Adrenal gland (tissue), 19 donors: ENCODE results near the gene ISX. TPM values are rescaled to one million over a fixed set of nuclear protein-coding genes. Genes with fewer than 3 reads are reported as not detected.

Source experiments
- DNase-seq, 7 donors: peaks; one replicate each; pipeline ENCODE4 v3.0.0-alpha.2; 2019 to 2020
- H3K27ac ChIP-seq, 5 donors: fragments of 200-600 bp; sonication (generic) in 4 of 5; 1 replicate in 3 of 5; 2 replicates in 2 of 5; pipeline versions ENCODE4 v1.5.1 to v1.8.0; 2016 to 2020; ENCODE audit warnings: mild to moderate bottlenecking in 1 of 5
- H3K27me3 ChIP-seq: fragments of 200-600 bp; 2 replicates; pipeline ENCODE4 v1.8.0; 2021
- H3K36me3 ChIP-seq, 2 donors: fragments of 200-600 bp; replicated peaks in 1 of 2; 1 replicate in 1 of 2; 2 replicates in 1 of 2; pipeline versions ENCODE4 v1.5.1 to v1.8.0; 2018 to 2022
- H3K4me1 ChIP-seq, 2 donors: fragments of 200-600 bp; replicated peaks in 1 of 2; 1 replicate in 1 of 2; 2 replicates in 1 of 2; pipeline versions ENCODE4 v1.5.1 to v1.8.0; 2018 to 2021
- H3K4me3 ChIP-seq, 4 donors: fragments of 200-600 bp; sonication (generic) in 3 of 4; one replicate each; pipeline ENCODE4 v1.5.1; 2016 to 2018
- H3K9me3 ChIP-seq, 3 donors: fragments of 200-600 bp; sonication (generic) in 1 of 3; replicated peaks in 1 of 3; 1 replicate in 2 of 3; 2 replicates in 1 of 3; pipeline versions ENCODE4 v1.5.1 to v1.8.0; 2016 to 2021
- CTCF ChIP-seq, 6 experiments: fragments of 450-650 bp in 4 of 6; fragments of 200-600 bp in 2 of 6; sonication (generic) in 1 of 6; IDR thresholded peaks; 1 replicate in 5 of 6; 2 replicates in 1 of 6; pipeline versions ENCODE4 v1.5.1 to v1.8.0; 2016 to 2021; ENCODE audit warnings: antibody characterized with exemption in 6 of 6, mild to moderate bottlenecking in 2 of 6, moderate library complexity in 1 of 6
- POLR2A ChIP-seq, 2 donors: fragments of 450-650 bp; IDR thresholded peaks; one replicate each; pipeline ENCODE4 v1.6.1; 2017; ENCODE audit warnings: antibody characterized with exemption in 2 of 2, mild to moderate bottlenecking in 2 of 2, moderate library complexity in 1 of 2
- WGBS, 4 donors: extraction: QIAGEN DNeasy Blood & Tissue Kit in 2 of 4; methylation state at CpG; one replicate each; pipeline versions ENCODE4 v1.1.5 to v1.1.7; 2013 to 2017; 5-methylcytosine and 5-hydroxymethylcytosine counted together
- intact Hi-C, 2 donors: fragments of 100-400 bp; cut with DNase I; formaldehyde crosslinking; loops; one replicate each; pipeline versions ENCODE4 v1.14.1 to v1.15.0; 2022 to 2023
- long read RNA-seq, 10 donors: library from polyadenylated mRNA in 3 of 10; unstranded in 2 of 10; stranded (forward) in 1 of 10; transcript quantifications; one replicate each; pipeline ENCODE4 v2.0.0 and lab custom pipeline, GENCODE V29; 2021 to 2026
- polyA plus RNA-seq, 3 donors: library from polyadenylated mRNA; stranded (reverse); fragments of 200-250 nt in 2 of 3; fragments of 350-450 nt in 1 of 3; fragmentation: Illumina TruSeq in 1 of 3; extraction: RNeasy Lipid Tissue Mini Kit (QIAGEN cat#74804) in 1 of 3; gene quantifications; one replicate each; pipeline ENCODE4 v1.2.3, GENCODE V29; 2013 to 2014
- total RNA-seq, 9 donors: library from RNA; depleted of rRNA in 4 of 9; stranded (reverse); fragments of >200 nt in 4 of 9; fragments of 120-200 nt in 1 of 9; fragmentation: NEBNext Ultra II Directional in 1 of 9; extraction: Animal tissue kit (Norgen Biotek cat#: 25700) in 1 of 9; gene quantifications; one replicate each; pipeline versions ENCODE4 v1.1.0 to v1.2.4, GENCODE V29; 2013 to 2023
- donor health status: healthy with polysubstance abuse.
- donor health status: Bipolar disorder and iron deficiency.
- donor health status: DM: yes; HTN: yes; CAD: no.
- donor health status: DM: no; HTN: no; CAD: no.
- donor health status: DM: no; HTN: no; CAD: no.
- donor health status: DM: yes; HTN: yes; CAD: no.

Gene ISX
- under 1 TPM in 1 of 9 donors, not detected in 8; 0.08 TPM for total RNA-seq
- polyA plus RNA-seq: not detected
- long read RNA-seq, donor 1: 0 reads
- long read RNA-seq, donor 2: 0 reads
- long read RNA-seq, donor 3: 0 reads
- long read RNA-seq, donor 4: 0 reads
- long read RNA-seq, donor 5: 0 reads
- long read RNA-seq, donor 6: 0 reads
- long read RNA-seq, donor 7: 0 reads
- long read RNA-seq, donor 8: 0 reads
- long read RNA-seq, donor 9: 0 reads
- long read RNA-seq, donor 10: 0 reads

- no peaks in the 10 kb centered on the region for H3K4me1 ChIP-seq
- WGBS, 4 donors: 30 to 73% (median 48%) methylated on average over 1 of the region's 1 CpG
- TF ChIP-seq CTCF (IDR thresholded peaks at IDR 0.05) (no peak), POLR2A (IDR thresholded peaks at IDR 0.05) (no peak)
- no peak for DNase-seq
- no peak within 1 kb of the TSS for H3K27ac ChIP-seq
- no peaks in the 10 kb centered on the region for H3K9me3 ChIP-seq
- intact Hi-C loops: no loop called here
- no peaks in the 10 kb centered on the region for H3K36me3 ChIP-seq
- no peaks in the 10 kb centered on the region for H3K27me3 ChIP-seq
- no peak within 1 kb of the TSS for H3K4me3 ChIP-seq
Measured at GRCh38 chr22:35065796-35066218, at the start of gene ISX. Gene ISX (plus strand): TSS chr22:35066158. CDS start chr22:35067088, 930 bp downstream.

DNA sequence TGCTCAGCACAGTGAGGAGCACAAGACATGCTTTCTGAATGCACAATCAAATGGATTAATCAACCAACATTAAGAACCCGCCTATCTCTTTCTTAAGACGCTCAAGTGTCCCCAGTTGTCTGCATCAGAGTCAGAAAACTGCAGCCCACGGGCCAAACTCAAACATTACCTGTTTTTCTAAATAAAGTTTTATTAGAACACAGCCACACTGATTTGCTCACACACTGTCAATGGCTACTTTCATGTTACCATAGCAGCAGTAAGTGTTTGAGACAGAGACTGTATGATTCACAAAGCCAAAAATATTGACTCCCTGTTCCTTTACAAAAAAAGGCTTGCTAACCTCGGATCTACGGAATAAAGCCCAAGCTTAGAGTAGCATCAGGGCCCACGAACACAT is 49.0 kb upstream of the ISX start:
- Histone ChIP-seq H3K4me1 (no peaks in the 10 kb centered on the region), H3K4me3 (no peak overlapping the region), H3K36me3 (no peaks in the 10 kb centered on the region), H3K27ac (no peak overlapping the region), H3K27me3 (no peaks in the 10 kb centered on the region), H3K9me3 (no peaks in the 10 kb centered on the region)
- DNase-seq: no peak
- intact Hi-C loops: no loop called here
- WGBS, 4 donors: 65 to 72% (median 69%) methylated on average over 6 of the region's 6 CpGs
- no peak for TF ChIP-seq CTCF (IDR thresholded peaks at IDR 0.05)
- TF ChIP-seq POLR2A (IDR thresholded peaks at IDR 0.05): no peak

DNA sequence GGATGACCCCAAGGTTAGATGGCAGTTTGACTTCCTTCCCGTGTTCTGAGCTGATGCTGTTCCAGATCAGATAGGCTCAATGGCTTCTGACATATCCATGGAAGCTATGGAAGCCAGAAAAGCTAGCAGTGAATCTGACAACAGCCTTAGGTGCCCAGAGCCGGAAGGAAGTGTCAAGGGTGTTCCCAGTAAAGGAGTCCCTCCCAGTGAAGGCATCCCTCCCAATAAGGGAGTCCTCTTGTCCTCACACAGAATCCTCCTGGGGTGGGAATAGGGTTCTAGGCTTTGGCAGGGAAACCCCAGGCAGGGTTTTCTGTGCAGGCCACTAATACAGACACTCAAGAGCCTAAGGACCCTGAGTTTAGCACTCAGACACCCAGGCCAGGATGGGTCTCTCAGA is 47.0 kb upstream of the ISX start:
- H3K36me3 ChIP-seq: no peaks in the 10 kb centered on the region
- no peaks in the 10 kb centered on the region for H3K4me1 ChIP-seq
- no peak for TF ChIP-seq POLR2A (IDR thresholded peaks at IDR 0.05)
- no peaks in the 10 kb centered on the region for H3K9me3 ChIP-seq
- no peak overlapping the region for H3K27ac ChIP-seq
- H3K4me3 ChIP-seq: no peak overlapping the region
- WGBS, 4 donors: 40 to 72% (median 59%) methylated on average over 2 of the region's 2 CpGs
- no peak for DNase-seq
- peaks cover 6% of the 10 kb centered on the region for H3K27me3 ChIP-seq
- intact Hi-C loops: no loop called here

DNA sequence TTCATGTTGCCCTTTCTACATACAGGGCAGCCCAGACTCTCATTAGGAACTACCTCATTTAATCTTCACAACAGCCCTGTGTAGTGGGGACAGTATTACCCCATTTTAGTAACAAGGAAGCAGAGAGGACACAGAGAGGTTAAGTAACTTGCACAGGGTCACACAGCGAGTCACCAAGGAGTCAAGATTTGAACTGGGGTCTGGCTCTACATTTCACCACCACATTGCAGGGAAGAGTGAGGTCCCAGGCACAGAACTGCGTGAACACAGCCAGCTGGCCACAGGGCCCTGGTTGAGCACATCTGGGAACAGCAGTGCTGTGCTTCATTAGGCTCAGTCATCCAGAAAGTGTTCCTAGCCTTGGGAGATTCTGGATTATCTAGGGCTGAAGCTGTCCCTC is 45.4 kb upstream of the ISX start:
- Histone ChIP-seq H3K27ac (no peak overlapping the region), H3K4me3 (no peak overlapping the region), H3K27me3 (peaks cover 12% of the 10 kb centered on the region), H3K36me3 (no peaks in the 10 kb centered on the region), H3K9me3 (no peaks in the 10 kb centered on the region), H3K4me1 (no peaks in the 10 kb centered on the region)
- 79 to 100% (median 85%) methylated on average over 1 to 2 of the region's 2 CpGs for WGBS, 4 donors
- DNase-seq: no peak
- no peak for TF ChIP-seq CTCF (IDR thresholded peaks at IDR 0.05)
- TF ChIP-seq POLR2A (IDR thresholded peaks at IDR 0.05): no peak
- intact Hi-C loops: loop anchor here in 1 of 2 donors (10.0 kb wide), 1 partner anchor 606 kb away; no protein-coding TSS in a partner anchor

DNA sequence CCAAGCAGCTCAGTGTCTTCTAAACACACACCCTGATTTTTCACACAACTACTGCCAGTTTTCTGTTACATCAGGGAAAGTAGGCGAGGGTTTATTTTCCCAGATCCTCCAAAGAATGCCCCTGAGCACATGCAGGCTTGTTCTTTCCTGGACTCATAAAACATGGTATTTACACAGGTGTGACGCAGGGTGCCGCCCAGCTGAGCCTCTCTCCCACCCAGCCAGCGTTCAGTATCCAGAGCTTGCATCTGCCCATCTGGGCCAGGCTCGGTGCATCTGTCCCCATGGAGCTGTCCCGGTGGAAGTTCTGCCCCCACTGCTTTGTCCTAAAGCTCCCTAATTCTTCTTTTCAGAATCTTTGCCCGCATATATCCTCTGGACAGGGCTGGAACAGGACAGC is 44.8 kb upstream of the ISX start:
- Histone ChIP-seq H3K4me3 (no peak overlapping the region), H3K36me3 (no peaks in the 10 kb centered on the region), H3K4me1 (no peaks in the 10 kb centered on the region), H3K9me3 (no peaks in the 10 kb centered on the region), H3K27me3 (peaks cover 12% of the 10 kb centered on the region), H3K27ac (no peak overlapping the region)
- intact Hi-C loops: loop anchor here in 1 of 2 donors (10.0 kb wide), 1 partner anchor 606 kb away; no protein-coding TSS in a partner anchor
- TF ChIP-seq POLR2A (IDR thresholded peaks at IDR 0.05) (no peak), CTCF (IDR thresholded peaks at IDR 0.05) (no peak)
- WGBS, 4 donors: 48 to 79% (median 59%) methylated on average over 6 to 7 of the region's 7 CpGs
- DNase-seq: no peak
